Raji (cell line): ENCODE data around the gene CBLB.

ENCODE experiments used
- POLR2A ChIP-seq: IDR thresholded peaks from 2 replicates; pipeline ENCODE4 v1.6.1; 2011; ENCODE audit warnings: low read depth, low read length, control low read depth; ENCODE audit not compliant: insufficient read depth

CBLB gene

GRCh38 chr3:105799286-105799685 is 69.5 kb downstream of the CBLB start:
- no peak for TF ChIP-seq POLR2A

GRCh38 chr3:105798381-105798934 is 70.4 kb downstream of the CBLB start:
- no peak for TF ChIP-seq POLR2A

- TF ChIP-seq POLR2A: no peak
Measured at GRCh38 chr3:105793040-105793439, 75.8 kb downstream of the CBLB start.

- no peak for TF ChIP-seq POLR2A
Measured at GRCh38 chr3:105791919-105792786, 76.7 kb downstream of the CBLB start.

DNA sequence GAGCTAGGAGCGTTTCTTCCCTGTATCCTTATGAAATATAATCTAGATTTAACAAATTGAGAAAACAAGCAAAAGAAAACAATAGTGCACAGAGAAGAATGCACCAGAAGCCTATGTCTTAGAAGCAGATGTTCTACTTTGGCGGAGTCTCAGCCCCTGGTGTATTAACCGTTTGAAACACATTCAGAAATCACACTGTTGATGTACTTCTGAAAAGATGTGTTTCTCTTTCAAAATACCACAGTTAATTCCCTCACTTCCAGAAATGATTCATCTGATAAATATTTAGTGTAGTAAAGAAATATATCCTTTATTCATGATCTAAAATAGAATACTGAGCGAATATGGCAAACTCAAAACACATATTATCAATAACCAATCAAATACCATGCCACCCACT is 77.7 kb downstream of the CBLB start:
- TF ChIP-seq POLR2A: no peak

DNA sequence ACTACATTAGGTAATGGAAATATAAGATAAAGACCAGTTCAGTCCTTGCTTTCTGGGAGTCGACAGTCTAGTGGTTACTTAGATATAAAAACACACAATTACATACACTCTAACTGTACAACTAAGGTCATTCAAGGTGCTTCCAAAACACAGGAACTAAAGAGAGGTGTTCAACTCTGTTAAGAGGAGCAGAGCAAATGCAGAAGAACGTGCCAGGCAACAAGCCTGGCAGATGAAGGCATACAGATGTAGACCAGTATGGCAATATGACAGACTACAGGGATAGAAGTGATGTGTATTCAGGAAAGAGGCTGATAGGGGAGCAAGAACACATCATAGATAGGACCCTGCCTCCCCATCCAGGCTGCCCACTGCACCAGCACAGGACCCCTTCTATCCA is 78.3 kb downstream of the CBLB start:
- TF ChIP-seq POLR2A: no peak

DNA sequence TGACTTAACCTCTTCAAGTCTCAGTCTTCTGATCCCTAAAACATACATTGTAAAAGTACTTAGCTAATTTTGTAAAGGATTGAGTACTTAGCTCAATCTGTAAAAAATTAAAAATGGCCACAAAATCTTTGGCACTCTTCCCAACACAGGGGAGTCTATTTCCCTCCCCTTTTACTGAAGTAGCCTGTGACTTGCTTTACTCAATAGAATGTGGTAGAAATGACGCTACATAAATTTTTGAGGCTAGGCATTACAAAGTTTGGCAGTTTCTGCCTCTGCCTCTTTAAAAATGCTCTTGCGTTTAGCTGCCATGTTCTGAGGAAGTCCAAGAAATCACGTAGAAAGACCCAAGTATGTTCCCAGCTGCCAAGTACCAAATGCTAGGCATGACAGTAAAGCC is 80.2 kb downstream of the CBLB start:
- no peak for TF ChIP-seq POLR2A

DNA sequence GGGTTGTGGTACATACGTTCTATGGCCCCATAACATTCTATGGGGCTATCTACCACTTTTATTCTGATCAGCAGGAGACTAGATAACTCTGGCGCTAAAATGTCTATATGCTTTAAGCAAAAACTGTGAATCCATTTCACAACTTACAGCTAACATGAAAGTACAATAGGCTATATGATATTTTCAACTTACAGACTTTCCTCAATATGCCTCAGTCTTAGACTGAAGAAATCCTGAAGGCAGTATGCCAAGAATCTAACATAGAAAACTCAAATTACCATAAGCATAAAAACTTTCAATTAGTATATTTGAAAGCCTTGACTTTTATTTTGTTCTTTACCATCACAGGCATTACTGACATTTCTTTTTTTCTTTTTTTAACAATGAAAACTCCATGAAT is 81.4 kb downstream of the CBLB start:
- TF ChIP-seq POLR2A: no peak

- no peak for TF ChIP-seq POLR2A
Measured at GRCh38 chr3:105786990-105787389, 81.8 kb downstream of the CBLB start.

GRCh38 chr3:105786241-105786640 is 82.6 kb downstream of the CBLB start:
- TF ChIP-seq POLR2A: no peak

DNA sequence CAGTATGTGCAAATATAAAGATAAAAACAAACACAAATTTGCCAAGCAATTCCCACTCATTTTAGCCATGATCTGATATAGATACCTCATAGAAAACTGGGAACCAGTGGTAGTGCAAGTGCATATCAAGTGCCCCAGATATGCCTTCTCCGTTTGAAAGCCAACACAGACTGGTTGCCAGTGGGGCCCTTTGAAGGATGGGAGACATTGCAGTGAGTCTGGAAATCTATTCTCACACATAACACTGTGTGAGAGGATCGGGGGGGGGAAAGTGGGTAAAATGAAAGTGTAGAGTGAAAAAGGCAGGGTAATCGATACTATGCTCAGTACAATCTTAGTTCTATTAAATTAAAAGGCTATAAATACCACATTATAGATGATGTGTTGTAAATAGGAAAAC is 83.0 kb downstream of the CBLB start:
- TF ChIP-seq POLR2A: no peak

GRCh38 chr3:105783631-105784030 is 85.2 kb downstream of the CBLB start:
- TF ChIP-seq POLR2A: no peak

DNA sequence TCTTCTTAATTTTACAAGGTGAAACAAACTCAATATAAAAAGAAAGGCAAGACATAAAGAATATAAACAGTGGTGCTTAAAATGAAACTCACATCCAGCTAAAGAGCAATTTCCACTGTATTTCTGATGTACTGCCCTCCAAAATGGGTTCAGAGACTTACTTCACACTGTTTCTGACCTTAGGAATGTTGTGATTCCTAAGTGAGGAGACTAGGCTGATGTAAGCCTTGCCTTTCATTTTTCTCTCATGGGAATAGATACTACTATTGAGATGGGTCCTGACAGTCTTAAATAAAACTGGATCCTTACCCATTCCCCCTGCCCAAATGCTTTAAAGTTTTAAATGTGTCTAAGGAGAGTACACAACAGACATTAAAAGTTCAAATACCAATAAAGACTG is 86.9 kb downstream of the CBLB start:
- no peak for TF ChIP-seq POLR2A

DNA sequence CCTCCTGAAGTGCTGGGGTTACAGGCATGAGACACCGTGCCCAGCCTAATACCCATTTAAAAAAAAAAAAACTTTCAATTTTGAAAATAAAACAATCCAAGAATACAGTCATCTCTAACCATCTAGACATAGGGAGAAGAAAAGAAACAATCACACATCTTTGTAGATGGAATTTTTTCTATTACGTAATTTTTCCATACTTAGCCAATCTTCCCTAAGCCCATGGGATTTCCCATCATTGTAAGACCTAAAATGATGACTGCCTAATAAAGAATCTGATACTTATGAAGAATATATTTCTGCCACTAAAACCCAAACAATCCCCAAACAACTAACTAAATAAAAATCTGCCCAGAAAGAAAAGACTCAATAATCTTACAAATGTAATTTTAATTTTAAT is 88.7 kb downstream of the CBLB start:
- TF ChIP-seq POLR2A: no peak

GRCh38 chr3:105775368-105775767 is 93.4 kb downstream of the CBLB start:
- no peak for TF ChIP-seq POLR2A

DNA sequence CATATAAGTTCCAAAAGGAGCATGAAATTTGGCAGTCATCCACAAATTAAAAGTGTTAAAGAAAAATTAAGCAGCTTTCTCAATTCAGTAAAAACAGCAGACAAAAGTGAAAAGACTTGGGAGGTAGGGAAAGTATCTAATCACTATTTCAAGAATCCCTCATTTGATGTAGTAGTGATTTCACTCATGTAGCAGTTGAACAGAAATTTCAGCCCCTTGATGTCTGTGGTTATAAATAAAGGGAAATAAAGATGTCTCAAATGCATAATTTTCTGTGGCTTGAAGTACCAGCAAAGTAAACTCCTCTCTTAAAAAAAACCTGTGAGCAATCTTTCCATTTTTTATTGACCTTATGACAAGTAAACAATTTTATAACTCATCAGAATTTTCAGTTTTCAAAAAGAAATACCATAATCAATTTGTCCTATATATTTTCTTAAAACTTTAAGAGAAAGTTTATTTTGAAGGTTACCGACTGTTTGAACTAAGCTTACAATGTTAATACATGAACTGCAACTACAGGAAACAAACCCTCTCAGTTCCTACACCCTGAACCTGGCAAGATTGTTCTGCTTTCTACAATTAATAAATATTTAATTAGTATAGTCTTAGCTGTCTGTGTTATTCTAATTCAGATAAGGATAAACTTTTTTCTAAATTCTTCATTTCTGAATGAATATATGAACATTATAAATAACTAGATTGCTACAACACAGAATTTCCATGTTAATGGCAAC is 94.2 kb downstream of the CBLB start:
- TF ChIP-seq POLR2A: no peak
